Common myeloid progenitor, CD34-positive (primary cell): ENCODE data around the gene RNF144A.

ENCODE experiments used
- CTCF ChIA-PET: fragments of 350-600 bp; sonication (Branson Sonifier 250); formaldehyde crosslinking; loops from one replicate; lab custom pipeline; 2021; ENCODE audit warnings: antibody characterized with exemption; lab: Charles Lee
- POLR2A ChIA-PET: fragments of 350-600 bp; sonication (Branson Sonifier 250); formaldehyde crosslinking; loops from one replicate; lab custom pipeline; 2021; ENCODE audit warnings: antibody characterized with exemption; lab: Charles Lee
- DNase-seq, 3 donors: peaks; one replicate each; pipeline versions ENCODE4 v3.0.0 to v3.0.0-alpha.2; 2013
- H3K27ac ChIP-seq, 2 experiments: 1 replicate in 1 of 2; 2 replicates in 1 of 2; pipeline ENCODE4 v1.7.0; 2013; ENCODE audit warnings: inconsistent platforms in 2 of 2, low read length in 2 of 2, mild to moderate bottlenecking in 2 of 2, low read depth in 1 of 2, moderate library complexity in 1 of 2; ENCODE audit not compliant: severe bottlenecking in 2 of 2, insufficient read depth in 1 of 2, poor library complexity in 1 of 2
- H3K27me3 ChIP-seq, 5 experiments: replicated peaks in 2 of 5; 1 replicate in 3 of 5; 2 replicates in 2 of 5; pipeline versions ENCODE4 v1.6.1 to v1.7.0; 2013; ENCODE audit warnings: low read length in 4 of 5, mild to moderate bottlenecking in 2 of 5, moderate library complexity in 2 of 5, inconsistent platforms in 1 of 5; ENCODE audit not compliant: insufficient read depth in 5 of 5, control insufficient read depth in 4 of 5
- H3K36me3 ChIP-seq, 4 experiments: 1 replicate in 2 of 4; 2 replicates in 2 of 4; pipeline versions ENCODE4 v1.6.1 to v1.7.0; 2013; ENCODE audit warnings: low read length in 3 of 4, control low read depth in 1 of 4, mild to moderate bottlenecking in 1 of 4; ENCODE audit not compliant: control insufficient read depth in 4 of 4, insufficient read depth in 4 of 4
- H3K4me1 ChIP-seq, 4 experiments: 1 replicate in 3 of 4; 2 replicates in 1 of 4; pipeline versions ENCODE4 v1.6.1 to v1.7.1; 2013; ENCODE audit warnings: low read length in 3 of 4, mild to moderate bottlenecking in 3 of 4, control low read depth in 1 of 4, inconsistent platforms in 1 of 4, moderate library complexity in 1 of 4; ENCODE audit not compliant: control insufficient read depth in 4 of 4, insufficient read depth in 4 of 4; ENCODE audit errors: control extremely low read depth in 1 of 4
- H3K4me3 ChIP-seq, 7 experiments: 1 replicate in 4 of 7; 2 replicates in 3 of 7; pipeline versions ENCODE4 v1.5.1 to v1.7.0; 2013; ENCODE audit warnings: mild to moderate bottlenecking in 7 of 7, low read length in 6 of 7, moderate library complexity in 6 of 7, inconsistent platforms in 2 of 7, low read depth in 2 of 7, control low read depth in 1 of 7; ENCODE audit not compliant: insufficient read depth in 4 of 7, control insufficient read depth in 1 of 7; ENCODE audit errors: extremely low read depth in 1 of 7
- H3K9me3 ChIP-seq, 5 experiments: 1 replicate in 4 of 5; 2 replicates in 1 of 5; pipeline versions ENCODE4 v1.6.1 to v1.7.1; 2013; ENCODE audit warnings: low read length in 4 of 5, mild to moderate bottlenecking in 2 of 5, inconsistent platforms in 1 of 5, low read depth in 1 of 5, moderate library complexity in 1 of 5; ENCODE audit not compliant: control insufficient read depth in 4 of 5, insufficient read depth in 2 of 5; ENCODE audit errors: control extremely low read depth in 1 of 5
- WGBS: methylation state at CpG from one replicate; pipeline ENCODE4 v1.1.5; 2013; ENCODE audit not compliant: insufficient coverage; 5-methylcytosine and 5-hydroxymethylcytosine counted together

RNF144A gene

DNA sequence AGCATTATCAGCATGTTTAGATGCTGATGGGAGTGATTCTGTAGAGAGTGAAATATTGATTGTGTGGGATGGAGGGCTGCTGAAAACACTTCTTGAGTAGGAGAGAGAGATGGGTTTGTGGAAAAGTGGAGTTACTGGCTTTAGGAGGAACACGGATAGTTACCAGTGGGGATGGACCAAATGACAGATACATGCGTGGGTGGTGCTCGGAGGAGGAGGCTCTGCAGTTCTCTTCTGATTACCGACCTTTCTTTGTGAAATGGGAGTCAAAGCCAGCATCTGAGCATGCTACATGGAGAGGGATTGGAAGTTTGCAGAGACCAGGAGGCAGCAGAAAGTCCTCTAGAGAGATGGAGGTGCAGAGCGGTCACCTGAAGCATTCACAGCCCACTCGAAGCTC, 26.3 kb downstream of the RNF144A start:
- Histone ChIP-seq H3K4me3 (no peak overlapping the region), H3K27me3 (no peaks in the 10 kb centered on the region), H3K9me3 (no peaks in the 10 kb centered on the region), H3K27ac (no peak overlapping the region), H3K36me3 (peaks cover 5 to 59% (median 35%) of the 10 kb centered on the region in 4 experiments), H3K4me1 (peaks cover 6 to 20% (median 14%) of the 10 kb centered on the region in 4 experiments)
- DNase-seq: no peak
- WGBS: 96% methylated on average over 6 of the region's 6 CpGs
- CTCF ChIA-PET: interaction anchor here (0.7 to 1.1 kb wide), 2 partner anchors 14 to 16 kb away, joined by 3 read pairs; no protein-coding TSS in a partner anchor
- POLR2A ChIA-PET: no interaction called here

DNA sequence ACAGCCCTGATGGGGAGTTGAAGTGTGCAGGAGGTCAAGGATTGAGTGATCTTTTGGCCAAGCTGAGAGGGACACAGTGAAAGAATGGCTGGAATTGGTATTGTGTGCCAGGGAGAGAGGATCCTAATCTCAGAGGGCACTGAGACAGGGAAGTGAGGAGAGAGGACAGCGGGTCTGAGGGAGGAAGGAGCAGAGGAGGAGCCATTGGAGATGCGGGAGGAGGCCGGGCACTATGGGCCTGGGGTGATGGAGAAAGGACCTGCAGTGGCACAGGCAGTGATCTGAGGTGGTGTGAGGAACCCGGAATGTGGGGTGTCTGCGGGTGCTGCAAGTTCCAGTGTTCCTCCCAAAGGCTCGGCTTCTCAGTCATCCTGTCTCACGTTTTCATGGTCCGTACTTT, 26.8 kb downstream of the RNF144A start:
- H3K9me3 ChIP-seq: no peaks in the 10 kb centered on the region
- 100% methylated on average over 7 of the region's 8 CpGs for WGBS
- no peak for DNase-seq
- no peak overlapping the region for H3K4me3 ChIP-seq
- H3K4me1 ChIP-seq: peaks cover 6 to 20% (median 13%) of the 10 kb centered on the region in 4 experiments
- POLR2A ChIA-PET: no interaction called here
- H3K27ac ChIP-seq: no peak overlapping the region
- CTCF ChIA-PET: interaction anchor here (0.7 kb wide), 1 partner anchor 13 kb away, joined by 3 read pairs; no protein-coding TSS in a partner anchor
- H3K36me3 ChIP-seq: peaks cover 5 to 64% (median 38%) of the 10 kb centered on the region in 4 experiments
- no peaks in the 10 kb centered on the region for H3K27me3 ChIP-seq

DNA sequence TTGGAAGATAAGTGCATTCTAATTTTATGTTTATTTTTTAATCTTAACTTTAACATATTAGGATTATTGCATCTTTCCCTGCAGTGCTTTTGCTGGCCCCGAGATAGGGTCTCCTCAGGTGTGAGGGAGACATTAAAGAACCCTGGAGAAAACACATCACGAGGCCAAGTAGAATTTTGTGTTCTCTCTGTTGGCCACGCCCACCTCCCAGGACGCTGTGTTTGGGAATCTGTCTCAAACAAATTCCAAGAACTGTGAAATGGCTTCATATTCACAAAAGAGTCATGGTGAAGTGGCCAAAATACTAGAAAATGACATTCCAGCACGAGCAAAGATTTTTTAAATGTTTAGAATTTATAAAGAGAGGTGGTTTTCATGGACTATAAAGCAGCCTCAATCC, 27.3 kb downstream of the RNF144A start:
- ChIA-PET CTCF (interaction anchor here (0.7 to 0.8 kb wide), 2 partner anchors 12 to 51 kb away, joined by 3 read pairs; no protein-coding TSS in a partner anchor), POLR2A (no interaction called here)
- peaks cover 5 to 64% (median 38%) of the 10 kb centered on the region in 4 experiments for H3K36me3 ChIP-seq
- H3K4me1 ChIP-seq: peaks cover 6 to 20% (median 13%) of the 10 kb centered on the region in 4 experiments
- no peaks in the 10 kb centered on the region for H3K9me3 ChIP-seq
- H3K27me3 ChIP-seq: no peaks in the 10 kb centered on the region
- H3K4me3 ChIP-seq: no peak overlapping the region
- no peak for DNase-seq
- 91% methylated on average over 5 of the region's 5 CpGs for WGBS
- no peak overlapping the region for H3K27ac ChIP-seq

DNA sequence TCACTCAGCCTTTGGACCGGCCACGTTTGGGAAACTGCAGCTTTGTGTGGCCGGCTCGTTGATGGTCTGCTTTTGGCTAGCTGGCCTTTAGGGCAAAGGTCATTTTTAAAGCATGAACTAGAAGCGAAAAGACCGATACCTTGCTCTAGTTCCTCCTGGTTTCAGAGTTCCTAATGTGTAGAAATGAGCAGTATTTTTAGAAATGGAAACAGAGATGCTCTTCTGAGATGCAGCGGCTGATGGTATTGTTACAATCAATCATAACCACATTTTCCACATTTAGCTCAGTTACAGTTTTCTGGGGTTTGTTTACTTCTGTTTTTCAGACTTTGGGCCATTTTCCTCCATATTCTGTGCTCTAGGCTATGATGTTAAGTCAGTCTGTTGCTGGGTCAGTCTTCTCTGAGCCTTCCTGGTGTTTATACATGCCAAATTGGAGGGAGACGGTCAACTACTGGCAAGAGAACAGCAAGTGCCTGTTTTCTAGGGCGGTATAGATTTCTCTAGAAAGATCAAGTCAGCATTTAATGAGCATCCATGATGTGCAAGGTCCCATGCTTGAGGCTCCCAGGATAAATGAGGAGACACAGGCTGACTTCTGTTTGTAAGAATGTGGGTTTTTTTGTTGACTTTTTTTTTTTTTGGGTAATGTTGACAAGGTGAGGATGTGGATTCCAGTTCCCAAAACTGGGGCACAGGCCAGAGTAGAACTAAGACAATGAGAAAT, 28.0 kb downstream of the RNF144A start:
- Histone ChIP-seq H3K4me1 (peaks cover 6 to 20% (median 13%) of the 10 kb centered on the region in 4 experiments), H3K4me3 (no peak overlapping the region), H3K27ac (no peak overlapping the region), H3K36me3 (peaks cover 5 to 68% (median 38%) of the 10 kb centered on the region in 4 experiments), H3K27me3 (no peaks in the 10 kb centered on the region), H3K9me3 (no peaks in the 10 kb centered on the region)
- 96% methylated on average over 6 of the region's 9 CpGs for WGBS
- CTCF ChIA-PET: interaction anchor here (0.7 to 3.2 kb wide), 4 partner anchors 9 to 52 kb away, joined by 3 to 13 read pairs (median 3); no protein-coding TSS in a partner anchor
- DNase-seq: no peak
- POLR2A ChIA-PET: no interaction called here

DNA sequence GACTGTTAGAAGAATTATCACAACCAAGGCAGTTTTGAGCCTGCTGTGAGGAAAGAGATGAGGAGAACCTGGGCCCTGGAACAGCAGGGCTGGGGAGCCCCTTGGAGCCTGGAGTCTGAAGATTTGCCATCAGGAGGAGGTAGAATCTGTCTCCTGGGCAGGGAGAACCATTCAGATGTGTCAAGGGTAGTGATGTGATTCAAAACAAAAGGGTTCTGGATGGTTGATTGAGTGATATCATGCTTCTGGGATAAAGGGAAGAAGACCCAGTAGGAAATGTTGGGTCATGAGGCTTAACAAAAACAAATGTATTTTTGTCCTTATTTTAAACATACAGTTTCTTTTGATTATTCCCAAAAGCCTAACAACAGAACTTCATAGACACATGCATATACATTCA, 28.6 kb downstream of the RNF144A start:
- H3K4me1 ChIP-seq: peaks cover 6 to 20% (median 13%) of the 10 kb centered on the region in 4 experiments
- H3K36me3 ChIP-seq: peaks cover 5 to 68% (median 38%) of the 10 kb centered on the region in 4 experiments
- H3K9me3 ChIP-seq: no peaks in the 10 kb centered on the region
- no peak overlapping the region for H3K27ac ChIP-seq
- H3K27me3 ChIP-seq: no peaks in the 10 kb centered on the region
- no peak for DNase-seq
- ChIA-PET POLR2A (no interaction called here), CTCF (interaction anchor here (1.0 to 3.2 kb wide), 3 partner anchors 10 to 16 kb away, joined by 3 to 13 read pairs (median 3); no protein-coding TSS in a partner anchor)
- no peak overlapping the region for H3K4me3 ChIP-seq

DNA sequence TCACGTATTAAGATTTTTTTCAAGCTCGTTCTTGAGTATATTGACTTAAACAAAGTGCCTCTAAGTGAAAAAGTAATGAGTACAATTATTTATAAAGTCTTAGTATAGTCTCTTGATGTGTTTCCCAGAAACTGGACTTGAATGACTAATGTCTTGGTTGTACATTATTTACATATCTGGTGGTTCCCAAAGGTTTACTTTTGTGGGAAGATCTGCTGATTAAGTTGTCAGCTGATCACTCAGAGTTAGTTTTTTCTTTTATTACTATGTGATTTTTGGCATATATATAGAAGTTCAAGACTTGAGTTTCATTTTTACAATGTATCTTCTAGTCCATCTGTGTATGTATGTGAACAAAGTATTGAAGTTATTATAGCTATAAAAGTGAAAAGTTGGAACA, 29.5 kb downstream of the RNF144A start:
- no peak overlapping the region for H3K4me3 ChIP-seq
- DNase-seq: no peak
- peaks cover 6 to 20% (median 13%) of the 10 kb centered on the region in 4 experiments for H3K4me1 ChIP-seq
- H3K9me3 ChIP-seq: no peaks in the 10 kb centered on the region
- H3K27ac ChIP-seq: no peak overlapping the region
- no CpG with 5 or more reads among the region's 2 CpGs for WGBS
- no peaks in the 10 kb centered on the region for H3K27me3 ChIP-seq
- peaks cover 5 to 59% (median 32%) of the 10 kb centered on the region in 4 experiments for H3K36me3 ChIP-seq
- ChIA-PET POLR2A (no interaction called here), CTCF (interaction anchor here (0.6 to 3.2 kb wide), 8 partner anchors 11 to 52 kb away, joined by 3 to 13 read pairs (median 4); no protein-coding TSS in a partner anchor)
